ENCODE data around the gene CCR2.

- TF ChIP-seq NFIC (IDR thresholded peaks at IDR 0.05) (no peak), FOXM1 (IDR thresholded peaks at IDR 0.05; ENCODE audit: borderline replicate concordance, low read depth) (no peak), CREB1 (IDR thresholded peaks at IDR 0.05; ENCODE audit: low read depth) (no peak), TAF1 (IDR thresholded peaks at IDR 0.05; ENCODE audit: low read depth) (no peak), REST (IDR thresholded peaks at IDR 0.05; ENCODE audit: low read depth) (no peak), USF1 (IDR thresholded peaks at IDR 0.05) (no peak), CEBPB (IDR thresholded peaks at IDR 0.05) (no peak), EP300 (IDR thresholded peaks at IDR 0.05; ENCODE audit: borderline replicate concordance) (no peak), TCF12 (IDR thresholded peaks at IDR 0.05; ENCODE audit: low read depth) (no peak)
These were observed 21.9 kb downstream of the CCR2 start for GRCh38 chr3:46375814-46376213.

Measured in Ishikawa (cell line).